OCI-LY3 (cell line): Measurements from ENCODE around the gene NKIRAS2.
A peak's percentile ranks its signal among the peaks of the same experiment; 100 is the strongest.

ENCODE experiments used
- H2AFZ ChIP-seq: fragments of 200-600, 300-600 bp; shearing (Covaris generic); 2 replicates; pipeline ENCODE4 v1.6.0; 2014; ENCODE audit warnings: antibody characterized with exemption, low read depth, low read length
- H3K27ac ChIP-seq: fragments of 200-600, 300-600 bp; sonication (generic); 2 replicates; pipeline ENCODE4 v1.5.1; 2014; ENCODE audit warnings: mild to moderate bottlenecking, low read length, moderate library complexity, mixed read lengths
- H3K27me3 ChIP-seq: fragments of 200-600, 300-600 bp; sonication (generic); 2 replicates; pipeline ENCODE4 v1.6.1; 2014; ENCODE audit warnings: low read depth, low read length, mixed read lengths
- H3K36me3 ChIP-seq: fragments of 200-600, 300-600 bp; sonication (generic); replicated peaks from 2 replicates; pipeline ENCODE3; 2014; ENCODE audit warnings: low read depth, low read length, mixed read lengths
- H3K4me1 ChIP-seq: fragments of 300-600, 200-600 bp; sonication (generic); 2 replicates; pipeline ENCODE4 v1.6.1; 2014; ENCODE audit warnings: low read length, mixed read lengths
- H3K4me2 ChIP-seq: fragments of 200-600, 300-600 bp; sonication (generic); 2 replicates; pipeline ENCODE4 v1.6.1; 2014; ENCODE audit warnings: low read length, mixed read lengths
- H3K4me3 ChIP-seq: fragments of 300-600, 200-600 bp; sonication (generic); 2 replicates; pipeline ENCODE4 v1.5.1; 2014; ENCODE audit warnings: antibody characterized with exemption, mild to moderate bottlenecking, low read length, moderate library complexity
- H3K79me2 ChIP-seq: fragments of 300-600, 200-600 bp; shearing (Covaris generic); 2 replicates; pipeline ENCODE4 v1.6.1; 2014; ENCODE audit warnings: mild to moderate bottlenecking, low read length, mixed read lengths
- H3K9ac ChIP-seq: fragments of 300-600, 200-600 bp; shearing (Covaris generic); 2 replicates; pipeline ENCODE4 v1.6.0; 2014; ENCODE audit warnings: mild to moderate bottlenecking, low read length, moderate library complexity
- H3K9me3 ChIP-seq: fragments of 200-600, 300-600 bp; shearing (Covaris generic); 2 replicates; pipeline ENCODE4 v1.6.1; 2014; ENCODE audit warnings: low read length, mixed read lengths; ENCODE audit not compliant: insufficient read depth
- H4K20me1 ChIP-seq: fragments of 200-600, 300-600 bp; sonication (generic); 2 replicates; pipeline ENCODE4 v1.6.1; 2016; ENCODE audit warnings: low read length, mixed read lengths; ENCODE audit not compliant: insufficient read depth
- CTCF ChIP-seq: fragments of 200-600, 300-600 bp; sonication (generic); IDR thresholded peaks from 2 replicates; pipeline ENCODE4 v1.5.1; 2014; ENCODE audit warnings: antibody characterized with exemption, low read length, low read depth
- EZH2phosphoT487 ChIP-seq: fragments of 200-600 bp; shearing (Covaris generic); IDR thresholded peaks from 2 replicates; pipeline ENCODE4 v1.6.1; 2018; ENCODE audit warnings: antibody characterized with exemption, mixed run types, low read depth

Gene NKIRAS2

GRCh38 chr17:42023524-42024349, 3.8 kb downstream of the NKIRAS2 start:
- Histone ChIP-seq H4K20me1 (no peaks in the 10 kb centered on the region), H3K79me2 (peaks cover 18% of the 10 kb centered on the region), H2AFZ (no peak overlapping the region), H3K4me3 (no peak overlapping the region), H3K4me1 (peaks cover 34% of the 10 kb centered on the region), H3K27ac (peak overlapping the region; percentile 81), H3K9ac (peak overlapping the region; percentile 30; the same call in 1 of the 2 replicates), H3K9me3 (no peaks in the 10 kb centered on the region), H3K4me2 (peak overlapping the region; percentile 66; the same call in 1 of the 2 replicates), H3K36me3 (peaks cover 41% of the 10 kb centered on the region), H3K27me3 (no peaks in the 10 kb centered on the region)
- TF ChIP-seq CTCF: no peak
- no peak for TF ChIP-seq EZH2phosphoT487

GRCh38 chr17:42025191-42025579, 5.3 kb downstream of the NKIRAS2 start:
- Histone ChIP-seq H2AFZ (no peak overlapping the region), H4K20me1 (no peaks in the 10 kb centered on the region), H3K4me3 (peak overlapping the region; percentile 21), H3K4me1 (peaks cover 30% of the 10 kb centered on the region), H3K36me3 (peaks cover 45% of the 10 kb centered on the region), H3K9me3 (no peaks in the 10 kb centered on the region), H3K9ac (peak overlapping the region; percentile 48; the same call in 1 of the 2 replicates), H3K4me2 (peak overlapping the region; percentile 66), H3K79me2 (peaks cover 15% of the 10 kb centered on the region), H3K27me3 (no peaks in the 10 kb centered on the region), H3K27ac (peak overlapping the region; percentile 81)
- TF ChIP-seq EZH2phosphoT487 (no peak), CTCF (no peak; the same call in 1 of the 2 replicates)

GRCh38 chr17:42025936-42026335, 6.0 kb downstream of the NKIRAS2 start:
- Histone ChIP-seq H4K20me1 (no peaks in the 10 kb centered on the region), H3K27me3 (no peaks in the 10 kb centered on the region), H3K9ac (no peak overlapping the region), H3K27ac (no peak overlapping the region), H2AFZ (no peak overlapping the region), H3K79me2 (peaks cover 7% of the 10 kb centered on the region), H3K4me3 (no peak overlapping the region), H3K36me3 (peaks cover 50% of the 10 kb centered on the region), H3K9me3 (no peaks in the 10 kb centered on the region), H3K4me2 (no peak overlapping the region), H3K4me1 (peaks cover 25% of the 10 kb centered on the region)
- TF ChIP-seq EZH2phosphoT487 (no peak), CTCF (no peak)

- Histone ChIP-seq H3K9ac (no peak overlapping the region), H3K4me2 (no peak overlapping the region)
- no peak for TF ChIP-seq CTCF
- TF ChIP-seq EZH2phosphoT487: no peak
Observed at GRCh38 chr17:42026857-42027589, 7.1 kb downstream of the NKIRAS2 start.

More at GRCh38 chr17:42026857-42027589, 7.1 kb downstream of the NKIRAS2 start:
- H3K27me3 ChIP-seq: no peaks in the 10 kb centered on the region
- no peak overlapping the region for H2AFZ ChIP-seq
- H3K9me3 ChIP-seq: no peaks in the 10 kb centered on the region
- no peaks in the 10 kb centered on the region for H3K79me2 ChIP-seq
- H4K20me1 ChIP-seq: no peaks in the 10 kb centered on the region
- H3K27ac ChIP-seq: no peak overlapping the region
- H3K4me1 ChIP-seq: peaks cover 20% of the 10 kb centered on the region
- H3K4me3 ChIP-seq: no peak overlapping the region
- peaks cover 55% of the 10 kb centered on the region for H3K36me3 ChIP-seq
